ENCODE measurements around the gene SUCLG1.
A peak's percentile ranks its signal among the peaks of the same experiment; 100 is the strongest.

The SUCLG1 gene

GRCh38 chr2:84494070-84494469 lies 35.0 kb upstream of the SUCLG1 start:
- peak; percentile 49 for DNase-seq
- in situ Hi-C loops (cut with HindIII; ENCODE audit: low pct_ligation_motif_present, low sequenced_read_pairs): no loop called here
- H3K27me3 ChIP-seq (replicated peaks): no peaks in the 10 kb centered on the region
- TF ChIP-seq, protein P1, sequence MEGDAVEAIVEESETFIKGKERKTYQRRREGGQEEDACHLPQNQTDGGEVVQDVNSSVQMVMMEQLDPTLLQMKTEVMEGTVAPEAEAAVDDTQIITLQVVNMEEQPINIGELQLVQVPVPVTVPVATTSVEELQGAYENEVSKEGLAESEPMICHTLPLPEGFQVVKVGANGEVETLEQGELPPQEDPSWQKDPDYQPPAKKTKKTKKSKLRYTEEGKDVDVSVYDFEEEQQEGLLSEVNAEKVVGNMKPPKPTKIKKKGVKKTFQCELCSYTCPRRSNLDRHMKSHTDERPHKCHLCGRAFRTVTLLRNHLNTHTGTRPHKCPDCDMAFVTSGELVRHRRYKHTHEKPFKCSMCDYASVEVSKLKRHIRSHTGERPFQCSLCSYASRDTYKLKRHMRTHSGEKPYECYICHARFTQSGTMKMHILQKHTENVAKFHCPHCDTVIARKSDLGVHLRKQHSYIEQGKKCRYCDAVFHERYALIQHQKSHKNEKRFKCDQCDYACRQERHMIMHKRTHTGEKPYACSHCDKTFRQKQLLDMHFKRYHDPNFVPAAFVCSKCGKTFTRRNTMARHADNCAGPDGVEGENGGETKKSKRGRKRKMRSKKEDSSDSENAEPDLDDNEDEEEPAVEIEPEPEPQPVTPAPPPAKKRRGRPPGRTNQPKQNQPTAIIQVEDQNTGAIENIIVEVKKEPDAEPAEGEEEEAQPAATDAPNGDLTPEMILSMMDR (IDR thresholded peaks at IDR 0.05; ENCODE audit: low read depth, low read length, missing control alignments): no peak
- peak overlapping the region; percentile 84 for H3K27ac ChIP-seq
- no peak overlapping the region for H3K4me3 ChIP-seq (ENCODE audit: low read depth, low read length)
- H3K36me3 ChIP-seq (replicated peaks): no peaks in the 10 kb centered on the region

- in situ Hi-C loops (cut with HindIII; ENCODE audit: low pct_ligation_motif_present, low sequenced_read_pairs): no loop called here
- DNase-seq: peak; percentile 91
- TF ChIP-seq, protein P1 (IDR thresholded peaks at IDR 0.05; ENCODE audit: low read depth, low read length, missing control alignments): no peak
- Histone ChIP-seq H3K27me3 (replicated peaks) (no peaks in the 10 kb centered on the region), H3K27ac (peak overlapping the region; percentile 84), H3K4me3 (ENCODE audit: low read depth, low read length) (no peak overlapping the region), H3K36me3 (replicated peaks) (no peaks in the 10 kb centered on the region)
These were observed 34.4 kb upstream of the SUCLG1 start for GRCh38 chr2:84493514-84493913.

DNA sequence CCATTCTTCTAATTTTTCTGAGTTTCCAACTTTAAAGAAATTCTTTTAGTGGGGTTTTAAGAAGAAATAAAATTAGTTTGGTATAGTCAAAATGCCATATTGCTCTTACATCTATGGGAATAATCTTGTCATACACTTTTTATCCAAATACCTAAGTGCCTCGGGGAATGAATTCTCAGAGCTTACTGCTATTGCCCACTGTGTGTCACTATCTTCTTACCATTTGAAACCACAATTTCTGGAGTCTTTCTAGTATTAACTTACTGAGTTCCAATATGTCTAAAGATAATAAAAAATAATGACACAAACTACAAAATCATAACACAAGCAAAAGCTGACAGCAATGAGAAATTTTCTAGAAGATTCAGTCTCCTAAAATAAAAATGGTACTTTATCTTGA lies 33.5 kb upstream of the SUCLG1 start:
- TF ChIP-seq, protein P1 (IDR thresholded peaks at IDR 0.05; ENCODE audit: low read depth, low read length, missing control alignments): peak; percentile 20
- H3K27ac ChIP-seq: no peak overlapping the region
- no peaks in the 10 kb centered on the region for H3K36me3 ChIP-seq (replicated peaks)
- DNase-seq: no peak
- no peak overlapping the region for H3K4me3 ChIP-seq (ENCODE audit: low read depth, low read length)
- H3K27me3 ChIP-seq (replicated peaks): no peaks in the 10 kb centered on the region
- in situ Hi-C loops (cut with HindIII; ENCODE audit: low pct_ligation_motif_present, low sequenced_read_pairs): no loop called here

DNA sequence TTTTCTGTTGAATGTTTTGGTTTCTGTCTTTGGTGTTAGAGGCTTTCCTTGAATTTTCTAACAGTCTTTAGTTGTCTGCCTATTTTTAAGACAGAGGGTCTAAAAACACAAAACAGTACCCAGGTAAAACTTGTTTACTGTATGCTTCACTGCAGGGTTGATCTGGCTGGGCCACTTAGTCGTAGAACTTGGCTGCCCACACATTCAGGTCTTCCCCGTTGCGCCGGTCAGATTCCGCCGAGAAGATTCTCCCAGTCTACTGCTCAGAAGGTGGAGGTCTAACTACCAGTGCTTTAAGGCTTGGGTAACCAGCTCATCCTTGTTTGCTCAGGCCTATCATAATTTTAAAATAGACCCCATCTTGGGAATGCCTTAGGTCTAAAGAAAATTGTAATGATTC lies 32.7 kb upstream of the SUCLG1 start:
- Histone ChIP-seq H3K36me3 (replicated peaks) (no peaks in the 10 kb centered on the region), H3K27me3 (replicated peaks) (no peaks in the 10 kb centered on the region), H3K27ac (no peak overlapping the region), H3K4me3 (ENCODE audit: low read depth, low read length) (no peak overlapping the region)
- DNase-seq: no peak
- TF ChIP-seq, protein P1 (IDR thresholded peaks at IDR 0.05; ENCODE audit: low read depth, low read length, missing control alignments): no peak
- in situ Hi-C loops (cut with HindIII; ENCODE audit: low pct_ligation_motif_present, low sequenced_read_pairs): no loop called here

- DNase-seq: no peak
- Histone ChIP-seq H3K4me3 (ENCODE audit: low read depth, low read length) (no peak overlapping the region), H3K36me3 (replicated peaks) (no peaks in the 10 kb centered on the region), H3K27ac (no peak overlapping the region), H3K27me3 (replicated peaks) (no peaks in the 10 kb centered on the region)
- in situ Hi-C loops (cut with HindIII; ENCODE audit: low pct_ligation_motif_present, low sequenced_read_pairs): no loop called here
- TF ChIP-seq, protein P1 (IDR thresholded peaks at IDR 0.05; ENCODE audit: low read depth, low read length, missing control alignments): no peak
These were observed 32.2 kb upstream of the SUCLG1 start for GRCh38 chr2:84491256-84491655.

GRCh38 chr2:84487298-84487996 lies 28.4 kb upstream of the SUCLG1 start:
- H3K27ac ChIP-seq: no peak overlapping the region
- DNase-seq: peak; percentile 56

More at GRCh38 chr2:84487298-84487996, 28.4 kb upstream of the SUCLG1 start:
- no peaks in the 10 kb centered on the region for H3K36me3 ChIP-seq (replicated peaks)
- in situ Hi-C loops (cut with HindIII; ENCODE audit: low pct_ligation_motif_present, low sequenced_read_pairs): no loop called here
- no peaks in the 10 kb centered on the region for H3K27me3 ChIP-seq (replicated peaks)
- H3K4me3 ChIP-seq (ENCODE audit: low read depth, low read length): no peak overlapping the region
- TF ChIP-seq, protein P1 (IDR thresholded peaks at IDR 0.05; ENCODE audit: low read depth, low read length, missing control alignments): no peak

All from brain microvascular endothelial cell (primary cell).